HG02642 (cell line): ENCODE data around the gene HS3ST1.
"Not testable (repeated sequence)": the region's sequence is repeated elsewhere in the genome, so short reads cannot be mapped to it uniquely, and the experiment has no call there.

Source experiments
- ATAC-seq: cut with Tn5 transposase; IDR thresholded peaks from one replicate; pipeline ENCODE4 v1.9.1; 2021; ENCODE audit warnings: mild to moderate bottlenecking; ENCODE audit not compliant: unreplicated experiment, poor library complexity

Gene HS3ST1

DNA sequence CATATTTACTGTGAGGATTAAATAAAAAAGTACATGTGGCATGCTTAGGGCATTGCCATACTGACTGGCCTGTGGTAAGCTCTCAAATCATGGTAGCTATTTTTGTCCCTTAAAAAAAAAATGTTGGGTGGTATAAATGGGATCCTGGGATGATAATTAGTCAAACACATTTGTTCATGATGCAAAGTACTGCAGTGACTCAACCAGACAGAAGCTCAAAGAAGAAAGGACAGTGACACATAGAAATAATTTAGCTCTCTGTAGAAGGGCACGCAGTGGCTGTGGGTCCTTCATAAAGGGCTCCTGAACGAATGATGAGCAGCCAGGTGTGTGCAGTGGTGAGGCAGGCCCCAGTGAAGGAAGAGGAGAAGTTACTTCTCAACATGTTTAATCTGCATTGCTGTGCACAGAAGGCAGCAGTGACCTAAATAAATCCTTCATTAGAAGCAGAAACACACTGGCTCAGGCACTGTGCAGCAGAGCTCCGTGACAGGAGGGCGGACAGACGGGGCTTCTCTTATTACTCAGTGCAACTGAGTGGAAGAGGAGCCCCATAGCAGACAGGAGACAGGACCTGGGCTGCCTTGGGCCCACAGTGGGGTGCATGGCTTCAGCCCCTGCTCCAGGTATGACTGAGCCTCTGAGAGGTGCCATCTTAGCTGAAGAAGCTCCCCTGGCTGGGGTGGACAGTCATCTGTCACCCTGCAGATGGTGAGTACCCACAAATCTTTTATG lies 20.3 kb downstream of the HS3ST1 start:
- no peak for ATAC-seq

GRCh38 chr4:11407551-11407950 lies 21.1 kb downstream of the HS3ST1 start:
- no peak for ATAC-seq

DNA sequence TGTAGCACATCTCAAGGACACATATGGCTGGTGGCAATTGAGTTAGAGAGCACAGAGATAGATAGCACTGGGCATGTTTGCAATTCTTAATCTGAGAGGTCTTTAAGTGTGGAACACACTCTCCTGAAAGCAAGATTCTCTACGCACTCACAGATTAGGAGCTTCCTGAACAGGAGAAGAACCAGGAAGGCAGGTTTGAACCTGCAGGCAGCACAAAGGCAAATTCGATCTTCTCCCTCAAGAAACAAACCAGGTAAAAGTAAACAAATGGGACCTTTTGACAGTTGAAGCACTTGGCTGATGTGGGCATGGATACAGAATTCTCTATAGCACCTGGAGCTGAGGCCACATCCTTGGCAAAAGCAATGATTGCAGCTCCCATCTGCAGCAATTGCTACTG lies 24.3 kb downstream of the HS3ST1 start:
- ATAC-seq = no peak

DNA sequence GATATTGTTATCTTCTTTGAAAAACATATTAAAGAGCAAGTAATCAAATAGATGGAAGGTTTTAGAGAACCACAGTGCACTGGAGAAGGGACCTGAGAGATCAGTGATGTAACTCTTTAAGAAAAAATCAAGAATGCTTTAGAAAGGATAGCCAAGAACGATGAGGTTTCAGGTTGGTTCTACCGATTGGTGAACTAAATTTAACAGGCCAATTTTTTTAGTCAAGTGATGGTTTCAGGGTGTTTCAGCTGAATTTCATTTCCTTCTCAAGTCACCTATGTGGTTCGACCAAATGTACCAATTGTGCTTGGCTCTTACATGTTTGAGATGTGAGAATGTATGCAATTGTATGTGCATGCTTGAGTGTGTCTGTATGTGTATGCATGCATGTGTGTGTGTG lies 26.5 kb downstream of the HS3ST1 start:
- ATAC-seq = peak; percentile 49

DNA sequence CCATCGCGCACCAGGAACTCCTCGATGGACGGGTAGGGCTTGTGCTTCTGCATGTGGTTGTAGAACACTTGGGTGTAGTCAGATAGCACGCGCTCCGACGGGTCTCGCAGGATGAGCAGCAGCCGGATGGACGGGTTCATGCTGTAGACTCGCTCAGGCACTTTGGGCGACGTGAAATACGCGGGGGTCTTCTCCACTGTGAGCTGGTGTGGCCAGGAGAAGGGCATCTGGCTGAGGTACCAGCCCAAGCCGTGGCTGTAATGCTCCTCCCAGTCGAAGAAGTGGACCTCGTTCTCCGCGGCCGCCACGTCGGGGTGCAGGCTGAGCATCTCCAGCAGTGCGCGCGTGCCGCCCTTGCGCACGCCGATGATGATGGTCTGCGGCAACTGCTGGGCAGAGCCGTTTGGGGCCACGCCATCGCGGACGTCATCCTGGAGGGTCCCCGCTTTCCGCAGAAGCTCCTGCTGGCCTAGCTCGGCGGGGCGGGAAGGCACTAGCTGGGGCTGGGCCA lies 29.2 kb downstream of the HS3ST1 start:
- no peak for ATAC-seq

GRCh38 chr4:11397819-11398610 lies 30.7 kb downstream of the HS3ST1 start:
- ATAC-seq = peak; percentile 71

DNA sequence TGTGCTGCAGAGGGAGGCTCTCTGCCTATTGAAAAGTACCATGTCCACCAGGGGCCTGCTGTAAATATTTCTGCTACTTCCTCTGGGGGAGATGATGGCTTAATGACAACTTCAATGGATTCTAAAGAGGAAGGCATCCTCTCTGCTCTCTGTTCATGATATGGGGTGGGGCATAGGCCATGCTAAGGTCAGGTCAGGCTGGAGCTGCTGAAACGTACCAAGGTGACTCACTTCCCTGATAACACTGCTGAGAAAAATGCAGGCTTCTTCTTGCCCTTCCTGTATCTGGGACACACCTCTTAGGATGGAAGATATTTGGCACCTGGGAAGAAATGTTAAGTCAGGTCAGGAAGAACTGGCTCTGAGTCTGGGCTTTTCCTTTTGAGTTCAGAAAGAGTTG lies 31.5 kb downstream of the HS3ST1 start:
- no peak for ATAC-seq

DNA sequence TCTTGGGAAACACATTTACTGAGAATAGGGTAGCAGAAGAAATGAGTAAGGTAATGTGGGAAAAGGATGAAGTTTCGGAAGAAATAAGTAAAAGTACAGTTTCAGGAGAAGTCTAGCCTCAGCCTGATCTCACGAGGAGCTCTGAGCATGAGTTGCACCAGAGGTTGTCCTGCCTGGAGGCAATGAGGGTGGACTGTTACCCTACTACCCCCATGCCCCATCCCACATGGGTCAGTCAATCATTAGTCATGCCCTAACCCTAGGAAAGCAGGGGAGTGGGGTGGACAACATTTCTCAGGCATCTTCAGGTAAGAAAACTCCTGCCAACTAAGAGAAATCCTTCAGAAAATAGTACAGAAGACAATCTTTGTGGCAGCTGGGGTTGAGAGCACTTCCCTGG lies 35.1 kb downstream of the HS3ST1 start:
- ATAC-seq = no peak

- not testable (repeated sequence) for ATAC-seq
Observed at GRCh38 chr4:11384072-11384471, 44.6 kb downstream of the HS3ST1 start.

DNA sequence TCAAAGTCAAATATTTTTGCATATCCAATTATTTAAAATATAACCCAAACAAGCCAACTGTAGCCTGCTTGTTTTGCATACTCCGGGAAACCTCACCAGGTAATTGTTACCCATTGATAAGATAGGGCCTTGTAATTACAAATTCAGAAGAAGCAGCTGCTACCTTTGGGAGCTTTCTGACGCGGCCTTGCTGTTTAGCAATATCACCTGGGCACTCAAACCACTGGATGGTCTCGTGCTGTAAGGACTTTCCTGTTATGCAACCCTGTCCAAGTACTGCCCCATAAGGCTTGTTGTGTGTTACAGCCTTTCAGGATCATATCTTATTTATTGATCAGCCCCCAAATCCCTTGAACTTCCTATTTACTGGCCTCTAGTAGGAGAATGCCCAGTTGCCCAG lies 52.1 kb downstream of the HS3ST1 start:
- ATAC-seq = no peak

DNA sequence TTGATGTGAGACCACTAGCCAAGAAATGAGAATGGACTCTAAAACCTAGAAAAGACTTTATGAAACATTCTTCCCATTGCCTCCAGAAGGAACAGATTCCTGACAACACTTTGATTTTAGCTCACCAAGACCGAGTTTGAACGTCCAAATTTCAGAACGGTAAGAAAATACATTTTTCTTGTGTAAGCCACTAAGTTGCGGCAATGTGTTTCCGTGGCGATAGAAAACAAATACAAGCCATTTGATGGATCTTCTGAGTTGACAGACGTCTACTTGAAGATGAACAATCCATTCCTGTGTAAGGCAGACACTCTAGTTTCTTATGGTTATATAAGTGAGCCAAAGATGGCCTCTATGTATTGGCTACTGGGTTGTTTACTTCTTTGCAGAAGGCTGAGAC lies 52.5 kb downstream of the HS3ST1 start:
- ATAC-seq = no peak

GRCh38 chr4:11368701-11369115 lies 60.0 kb downstream of the HS3ST1 start:
- no peak for ATAC-seq

DNA sequence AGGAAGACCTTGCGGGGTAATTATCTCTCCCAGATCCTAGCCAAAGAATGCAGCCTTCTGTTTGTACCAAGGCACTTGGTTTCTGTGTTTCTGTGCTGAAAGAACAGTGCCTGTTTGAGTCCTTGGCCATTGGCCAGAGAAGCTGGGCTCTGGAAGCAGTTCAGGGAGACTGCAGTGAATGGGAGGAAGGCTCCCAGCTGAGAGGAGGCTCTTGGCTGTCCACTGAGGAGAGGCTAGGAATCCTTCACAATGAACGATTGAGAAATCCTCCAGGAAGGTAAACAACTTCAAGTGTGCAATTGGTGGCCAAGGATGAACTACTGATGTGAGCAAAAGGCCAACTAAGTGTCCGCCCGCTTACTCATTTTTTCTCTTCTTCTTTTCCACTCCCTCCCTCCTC lies 61.3 kb downstream of the HS3ST1 start:
- no peak for ATAC-seq

- no peak for ATAC-seq
Observed at GRCh38 chr4:11366859-11367258, 61.8 kb downstream of the HS3ST1 start.

DNA sequence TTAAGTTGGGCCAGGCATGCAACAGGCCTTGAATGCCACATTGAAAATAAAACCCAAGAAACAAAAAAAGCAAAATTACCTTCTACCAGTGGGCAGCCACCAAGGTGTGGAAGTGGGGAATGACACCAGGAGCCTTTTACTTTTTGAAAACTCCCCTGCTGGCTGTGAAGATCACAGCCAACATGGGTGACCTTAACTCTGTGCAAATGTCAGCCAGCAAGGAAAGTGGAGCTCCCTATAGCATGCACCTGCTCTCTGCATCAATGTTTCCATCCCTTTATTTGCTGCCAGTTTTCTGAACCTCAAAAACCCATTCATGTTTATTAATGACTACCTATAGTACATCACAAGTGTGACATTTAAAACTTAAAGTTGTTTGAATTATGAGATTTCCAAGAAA lies 63.7 kb downstream of the HS3ST1 start:
- no peak for ATAC-seq

- no peak for ATAC-seq
Observed at GRCh38 chr4:11359591-11359990, 69.1 kb downstream of the HS3ST1 start.

DNA sequence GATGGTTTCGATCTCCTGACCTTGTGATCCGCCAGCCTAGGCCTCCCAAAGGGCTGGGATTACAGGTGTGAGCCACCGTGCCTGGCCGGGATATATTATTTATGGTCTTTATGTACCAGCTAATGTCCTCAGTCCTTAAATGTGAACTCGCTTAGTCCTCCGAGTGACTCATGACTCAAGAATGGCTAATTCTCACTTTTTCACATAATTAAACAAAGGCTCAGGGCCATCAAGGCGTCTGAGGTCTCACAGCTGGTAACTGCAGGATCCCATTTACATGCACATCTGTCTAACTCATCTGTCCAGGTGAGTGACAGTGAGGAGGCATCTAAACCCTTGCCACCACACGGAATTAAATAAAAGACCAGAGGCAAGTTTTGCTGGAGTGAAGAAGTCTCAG lies 73.5 kb downstream of the HS3ST1 start:
- no peak for ATAC-seq

DNA sequence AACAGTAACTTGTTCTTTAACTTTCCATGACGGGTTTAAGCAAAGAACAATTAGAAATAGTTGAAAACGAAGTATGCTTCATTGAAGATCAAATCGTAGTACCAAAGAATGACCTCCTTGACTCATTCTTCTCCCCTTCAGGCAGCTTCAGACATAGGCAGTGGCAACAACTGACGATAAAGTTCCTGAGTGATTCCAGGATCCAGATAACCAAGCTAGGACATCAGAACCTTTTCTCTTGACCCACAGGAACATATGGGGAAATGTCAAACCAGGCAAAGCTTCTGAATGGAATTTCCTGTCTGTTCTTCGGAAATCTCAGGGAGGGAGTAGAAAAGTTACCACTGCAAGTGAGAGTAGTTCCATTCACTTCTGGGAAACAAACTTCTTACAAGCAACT lies 74.2 kb downstream of the HS3ST1 start:
- ATAC-seq = no peak

DNA sequence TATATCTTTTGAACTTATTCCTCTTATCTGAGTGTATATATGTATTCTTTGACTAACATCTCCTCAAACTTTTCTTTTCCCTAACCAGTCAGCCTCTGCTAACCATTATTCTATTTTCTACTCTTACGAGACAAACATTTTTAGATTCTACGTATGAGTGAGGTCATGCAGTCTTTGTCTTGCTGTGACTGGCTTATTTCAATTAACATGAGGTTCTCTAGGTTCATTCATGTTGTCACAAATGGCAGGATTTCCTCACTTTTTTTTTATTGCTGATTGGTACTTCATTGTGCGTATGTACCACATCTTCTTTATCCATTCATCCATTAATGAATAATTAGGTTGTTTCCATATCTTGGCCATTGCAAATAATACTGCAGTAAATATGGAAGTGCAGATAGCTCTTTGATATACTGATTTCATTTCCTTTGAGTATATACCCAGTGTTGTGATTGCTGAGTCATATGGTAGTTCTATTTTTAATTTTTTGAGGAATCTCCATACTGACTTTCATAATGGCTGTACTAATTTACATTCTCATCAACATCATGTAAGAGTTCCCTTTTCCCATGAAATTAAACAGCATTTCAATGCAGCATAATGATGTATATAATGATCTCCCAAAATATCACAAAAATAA lies 80.1 kb downstream of the HS3ST1 start:
- ATAC-seq = no peak

DNA sequence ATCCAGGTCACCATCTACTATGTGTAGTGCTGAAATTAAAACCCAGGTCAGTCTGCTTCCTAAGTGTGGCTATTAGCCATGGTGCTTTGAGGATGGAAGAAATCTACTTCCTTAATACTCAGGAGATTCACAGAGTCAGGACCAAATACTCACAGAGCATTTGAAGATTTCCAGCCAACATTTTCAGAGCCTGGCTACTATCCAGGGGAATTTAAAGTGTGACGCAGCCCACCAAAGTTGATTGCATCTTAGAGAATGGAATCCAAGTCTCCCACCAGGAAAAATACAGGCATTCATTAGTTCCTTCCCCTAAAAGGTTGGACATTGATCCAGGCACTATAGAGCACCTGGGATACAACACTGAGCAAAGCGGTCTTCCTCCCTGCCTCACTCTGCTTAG lies 83.8 kb downstream of the HS3ST1 start:
- ATAC-seq = no peak

DNA sequence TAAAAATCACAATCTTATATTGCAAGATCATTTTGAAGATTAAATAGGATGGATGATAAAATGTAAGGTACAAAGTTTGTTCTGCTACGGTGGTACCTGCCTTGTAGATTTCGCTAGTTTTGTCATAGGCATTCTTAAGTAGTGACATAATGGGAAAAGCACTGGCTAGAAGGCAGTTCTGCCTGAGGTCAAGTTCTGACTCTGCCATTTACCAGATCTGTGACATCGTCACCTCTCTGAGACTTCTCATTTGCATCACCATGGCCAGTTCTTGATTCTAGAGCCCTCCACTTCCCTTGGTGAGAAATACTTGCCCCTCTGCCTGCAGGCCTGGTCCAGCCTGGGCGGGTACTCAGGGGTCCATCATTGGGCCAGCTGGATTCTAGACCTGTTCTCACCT lies 85.2 kb downstream of the HS3ST1 start:
- ATAC-seq = no peak
